22Rv1 (cell line): ENCODE data around the gene TYMS.

ENCODE experiments used
- CTCF ChIP-seq: fragments of 450-650 bp; IDR thresholded peaks from 2 replicates; pipeline ENCODE4 v1.5.1; 2017; ENCODE audit warnings: mild to moderate bottlenecking
- ZFX ChIP-seq: fragments of 450-650 bp; IDR thresholded peaks from 2 replicates; pipeline ENCODE4 v1.6.1; 2017; ENCODE audit warnings: antibody characterized with exemption, borderline replicate concordance

GRCh38 chr18:686339-687111, 29.1 kb downstream of the TYMS start:
- TF ChIP-seq CTCF, result no peak
- no peak for TF ChIP-seq ZFX
